ENCODE measurements around the gene ADPRHL1. TPM values are rescaled to one million over a fixed set of nuclear protein-coding genes. Genes with fewer than 3 reads are reported as not detected.
"Not testable (repeated sequence)": the region's sequence is repeated elsewhere in the genome, so short reads cannot be mapped to it uniquely, and the experiment has no call there.

ADPRHL1 gene
- total RNA-seq, 1 donor from 2014 or later, result 8.4 TPM

GRCh38 chr13:113471844-113472243, 18.6 kb upstream of the ADPRHL1 start:
- TF ChIP-seq CTCF (IDR thresholded peaks at IDR 0.05), result no peak
- no peak for DNase-seq (ENCODE audit: low spot score)
- no peaks in the 10 kb centered on the region for H3K27me3 Mint-ChIP-seq (ENCODE audit: low read depth)
- H3K4me3 Mint-ChIP-seq (ENCODE audit: unreplicated experiment), result no peak overlapping the region
- peaks cover 3% of the 10 kb centered on the region for H3K4me1 Mint-ChIP-seq (ENCODE audit: low read depth)
- H3K36me3 Mint-ChIP-seq (ENCODE audit: low read depth), result peaks cover 29% of the 10 kb centered on the region
- H3K27ac Mint-ChIP-seq (ENCODE audit: unreplicated experiment), result no peak overlapping the region
- no peaks in the 10 kb centered on the region for H3K9me3 Mint-ChIP-seq (ENCODE audit: low read depth)

- H3K4me1 Mint-ChIP-seq (ENCODE audit: low read depth); H3K27ac Mint-ChIP-seq (ENCODE audit: unreplicated experiment); H3K27me3 Mint-ChIP-seq (ENCODE audit: low read depth); H3K9me3 Mint-ChIP-seq (ENCODE audit: low read depth); H3K4me3 Mint-ChIP-seq (ENCODE audit: unreplicated experiment); DNase-seq (ENCODE audit: low spot score): not testable (repeated sequence)
- H3K36me3 Mint-ChIP-seq (ENCODE audit: low read depth), result peaks cover 25% of the 10 kb centered on the region
These were observed 17.4 kb upstream of the ADPRHL1 start for GRCh38 chr13:113470635-113471163.

- Mint-ChIP-seq H3K27ac (ENCODE audit: unreplicated experiment) (no peak overlapping the region), H3K27me3 (ENCODE audit: low read depth) (no peaks in the 10 kb centered on the region), H3K36me3 (ENCODE audit: low read depth) (peaks cover 23% of the 10 kb centered on the region), H3K9me3 (ENCODE audit: low read depth) (no peaks in the 10 kb centered on the region), H3K4me1 (ENCODE audit: low read depth) (peaks cover 3% of the 10 kb centered on the region), H3K4me3 (ENCODE audit: unreplicated experiment) (no peak overlapping the region)
- DNase-seq (ENCODE audit: low spot score), result no peak
- TF ChIP-seq CTCF (IDR thresholded peaks at IDR 0.05), result no peak
These were observed 16.8 kb upstream of the ADPRHL1 start for GRCh38 chr13:113470073-113470472.

- Mint-ChIP-seq H3K9me3 (ENCODE audit: low read depth) (no peaks in the 10 kb centered on the region), H3K27me3 (ENCODE audit: low read depth) (no peaks in the 10 kb centered on the region), H3K4me3 (ENCODE audit: unreplicated experiment) (no peak overlapping the region), H3K4me1 (ENCODE audit: low read depth) (peaks cover 3% of the 10 kb centered on the region), H3K36me3 (ENCODE audit: low read depth) (peaks cover 19% of the 10 kb centered on the region), H3K27ac (ENCODE audit: unreplicated experiment) (no peak overlapping the region)
- DNase-seq (ENCODE audit: low spot score), result no peak
- TF ChIP-seq CTCF (IDR thresholded peaks at IDR 0.05), result no peak
These were observed 16.3 kb upstream of the ADPRHL1 start for GRCh38 chr13:113469582-113469981.

GRCh38 chr13:113468472-113469201, 15.3 kb upstream of the ADPRHL1 start:
- H3K27me3 Mint-ChIP-seq (ENCODE audit: low read depth), result no peaks in the 10 kb centered on the region
- no peaks in the 10 kb centered on the region for H3K9me3 Mint-ChIP-seq (ENCODE audit: low read depth)
- H3K27ac Mint-ChIP-seq (ENCODE audit: unreplicated experiment), result no peak overlapping the region
- no peak for TF ChIP-seq CTCF (IDR thresholded peaks at IDR 0.05)
- peaks cover 15% of the 10 kb centered on the region for H3K36me3 Mint-ChIP-seq (ENCODE audit: low read depth)
- peaks cover 3% of the 10 kb centered on the region for H3K4me1 Mint-ChIP-seq (ENCODE audit: low read depth)
- no peak for DNase-seq (ENCODE audit: low spot score)
- no peak overlapping the region for H3K4me3 Mint-ChIP-seq (ENCODE audit: unreplicated experiment)

GRCh38 chr13:113468029-113468428, 14.7 kb upstream of the ADPRHL1 start:
- H3K4me1 Mint-ChIP-seq (ENCODE audit: low read depth), result peaks cover 3% of the 10 kb centered on the region
- H3K4me3 Mint-ChIP-seq (ENCODE audit: unreplicated experiment), result no peak overlapping the region
- H3K27ac Mint-ChIP-seq (ENCODE audit: unreplicated experiment), result no peak overlapping the region
- H3K9me3 Mint-ChIP-seq (ENCODE audit: low read depth), result no peaks in the 10 kb centered on the region
- no peak for DNase-seq (ENCODE audit: low spot score)
- TF ChIP-seq CTCF (IDR thresholded peaks at IDR 0.05), result no peak
- H3K27me3 Mint-ChIP-seq (ENCODE audit: low read depth), result no peaks in the 10 kb centered on the region
- H3K36me3 Mint-ChIP-seq (ENCODE audit: low read depth), result peaks cover 13% of the 10 kb centered on the region

Data from chondrocyte (in vitro differentiated cells).